H1 (cell line): ENCODE data around the gene ZNF679. TPM values are rescaled to one million over a fixed set of nuclear protein-coding genes. Genes with fewer than 3 reads are reported as not detected.

Experiments
- CTCF ChIA-PET: fragments of 300-600 bp; sonication (Branson Sonifier 250); formaldehyde crosslinking; loops from one replicate; lab custom pipeline; 2021; ENCODE audit not compliant: partially characterized antibody; lab: Charles Lee
- POLR2A ChIA-PET: fragments of 300-600 bp; sonication (Branson Sonifier 250); formaldehyde crosslinking; loops from one replicate; lab custom pipeline; 2021; ENCODE audit warnings: inconsistent platforms; ENCODE audit not compliant: partially characterized antibody; lab: Charles Lee
- DNase-seq, 2 experiments: peaks; one replicate each; pipeline versions ENCODE4 v3.0.0 to v3.0.0-alpha.2; 2010 to 2022; ENCODE audit warnings: low spot score in 2 of 2, low read depth in 1 of 2, mixed read lengths in 1 of 2
- FAIRE-seq: peaks from 2 replicates; lab custom pipeline; 2011; peaks lifted over from hg19 to GRCh38; lab: Jason Lieb, UNC
- H2AFZ ChIP-seq: 2 replicates; pipeline ENCODE4 v1.8.1; 2012; ENCODE audit warnings: low read length, inconsistent platforms
- H2AK5ac ChIP-seq: 2 replicates; pipeline ENCODE4 v1.6.1; 2013; ENCODE audit warnings: low read depth, low read length
- H2BK120ac ChIP-seq: replicated peaks from 2 replicates; pipeline ENCODE3; 2013; ENCODE audit warnings: low read depth, low read length, inconsistent platforms
- H2BK12ac ChIP-seq: 2 replicates; pipeline ENCODE4 v1.6.1; 2013; ENCODE audit warnings: low read depth, low read length
- H2BK15ac ChIP-seq: 2 replicates; pipeline ENCODE4 v1.6.1; 2013; ENCODE audit warnings: low read length
- H2BK20ac ChIP-seq: 2 replicates; pipeline ENCODE4 v1.6.1; 2013; ENCODE audit warnings: low read length
- H2BK5ac ChIP-seq: 2 replicates; pipeline ENCODE4 v1.6.1; 2013; ENCODE audit warnings: low read depth, low read length
- H3K14ac ChIP-seq: 2 replicates; pipeline ENCODE4 v1.6.1; 2013; ENCODE audit warnings: inconsistent platforms; ENCODE audit not compliant: insufficient read length
- H3K18ac ChIP-seq: 2 replicates; pipeline ENCODE4 v1.6.1; 2013; ENCODE audit warnings: low read length; ENCODE audit errors: extremely low read depth
- H3K23ac ChIP-seq: 2 replicates; pipeline ENCODE4 v1.6.1; 2013; ENCODE audit warnings: inconsistent platforms; ENCODE audit not compliant: insufficient read length
- H3K23me2 ChIP-seq: 2 replicates; pipeline ENCODE4 v1.6.1; 2013; ENCODE audit warnings: low read depth, low read length
- H3K27ac ChIP-seq: 2 replicates; pipeline ENCODE4 v1.6.1; 2011; ENCODE audit warnings: low read depth, low read length, inconsistent platforms
- H3K27me3 ChIP-seq, 4 experiments: replicated peaks in 1 of 4; 1 replicate in 1 of 4; 2 replicates in 3 of 4; pipeline versions ENCODE4 v1.6.1 to v1.8.1; 2011 to 2013; ENCODE audit warnings: low read length in 3 of 4, mild to moderate bottlenecking in 3 of 4, inconsistent platforms in 2 of 4, mixed read lengths in 2 of 4, moderate library complexity in 1 of 4; ENCODE audit not compliant: control insufficient read depth in 3 of 4, insufficient read depth in 3 of 4; ENCODE audit errors: extremely low read depth in 1 of 4
- H3K36me3 ChIP-seq, 4 experiments: 2 replicates each; pipeline versions ENCODE4 v1.6.1 to v1.8.1; 2011 to 2013; ENCODE audit warnings: mild to moderate bottlenecking in 4 of 4, low read length in 3 of 4, moderate library complexity in 2 of 4, control low read depth in 1 of 4, inconsistent platforms in 1 of 4; ENCODE audit not compliant: insufficient read depth in 4 of 4, control insufficient read depth in 2 of 4
- H3K4ac ChIP-seq: replicated peaks from 2 replicates; pipeline ENCODE3; 2013; ENCODE audit warnings: low read length, low read depth, mixed read lengths, inconsistent platforms; ENCODE audit not compliant: insufficient read length
- H3K4me1 ChIP-seq, 4 experiments: replicated peaks in 1 of 4; 1 replicate in 1 of 4; 2 replicates in 3 of 4; pipeline versions ENCODE4 v1.6.1 to v1.8.1; 2011 to 2013; ENCODE audit warnings: low read length in 3 of 4, inconsistent platforms in 2 of 4, mixed read lengths in 1 of 4; ENCODE audit not compliant: insufficient read depth in 4 of 4, control insufficient read depth in 3 of 4
- H3K4me2 ChIP-seq, 2 experiments: 2 replicates each; pipeline versions ENCODE4 v1.6.1 to v1.8.1; 2011 to 2013; ENCODE audit warnings: low read depth in 2 of 2, low read length in 2 of 2, control low read depth in 1 of 2, inconsistent platforms in 1 of 2, mild to moderate bottlenecking in 1 of 2; ENCODE audit not compliant: insufficient read depth in 1 of 2
- H3K4me3 ChIP-seq, 4 experiments: fragments of 200-600, 300-600 bp in 1 of 4; sonication (generic), shearing (Covaris generic), sonication (Bioruptor Twin) in 1 of 4; 2 replicates each; pipeline versions ENCODE4 v1.5.1 to v1.8.1; 2011 to 2016; ENCODE audit warnings: low read length in 4 of 4, low read depth in 3 of 4, control low read depth in 2 of 4, inconsistent platforms in 2 of 4, mild to moderate bottlenecking in 2 of 4, mixed read lengths in 1 of 4, moderate library complexity in 1 of 4; ENCODE audit not compliant: insufficient read depth in 2 of 4; ENCODE audit errors: extremely low read depth in 1 of 4
- H3K56ac ChIP-seq: replicated peaks from 2 replicates; pipeline ENCODE3; 2013; ENCODE audit warnings: low read depth, mild to moderate bottlenecking, mixed read lengths, low read length, inconsistent platforms; ENCODE audit not compliant: insufficient read length
- H3K79me1 ChIP-seq: 2 replicates; pipeline ENCODE4 v1.6.1; 2013; ENCODE audit warnings: low read depth, low read length, control low read depth
- H3K79me2 ChIP-seq, 2 experiments: 2 replicates each; pipeline versions ENCODE4 v1.6.1 to v1.8.1; 2012 to 2013; ENCODE audit warnings: low read length in 2 of 2, mild to moderate bottlenecking in 2 of 2, inconsistent platforms in 1 of 2; ENCODE audit not compliant: insufficient read depth in 2 of 2, control insufficient read depth in 1 of 2
- H3K9ac ChIP-seq, 4 experiments: replicated peaks in 1 of 4; 1 replicate in 1 of 4; 2 replicates in 3 of 4; pipeline versions ENCODE4 v1.6.1 to v1.8.1; 2011 to 2013; ENCODE audit warnings: low read depth in 3 of 4, low read length in 3 of 4, control low read depth in 2 of 4, mild to moderate bottlenecking in 2 of 4, moderate library complexity in 2 of 4, inconsistent platforms in 1 of 4; ENCODE audit errors: extremely low read depth in 1 of 4
- H3K9me3 ChIP-seq, 2 experiments: 2 replicates each; pipeline versions ENCODE4 v1.6.1 to v1.8.1; 2012 to 2013; ENCODE audit warnings: mild to moderate bottlenecking in 2 of 2, moderate library complexity in 2 of 2, control low read depth in 1 of 2, inconsistent platforms in 1 of 2, low read depth in 1 of 2, low read length in 1 of 2, mixed read lengths in 1 of 2; ENCODE audit not compliant: insufficient read depth in 2 of 2
- H4K20me1 ChIP-seq, 2 experiments: replicated peaks in 1 of 2; 2 replicates each; pipeline versions ENCODE3 to v1.8.1; 2011 to 2013; ENCODE audit warnings: inconsistent platforms in 2 of 2, low read length in 2 of 2, mild to moderate bottlenecking in 1 of 2; ENCODE audit not compliant: insufficient read depth in 2 of 2, control insufficient read depth in 1 of 2
- H4K5ac ChIP-seq: 2 replicates; pipeline ENCODE4 v1.6.1; 2013; ENCODE audit warnings: low read length, low read depth, mixed read lengths, inconsistent platforms; ENCODE audit not compliant: insufficient read length
- H4K8ac ChIP-seq: 2 replicates; pipeline ENCODE4 v1.8.0; 2013; ENCODE audit warnings: mild to moderate bottlenecking, moderate library complexity, low read length, inconsistent platforms; ENCODE audit not compliant: insufficient read depth; ENCODE audit errors: extremely low read depth
- H4K91ac ChIP-seq: replicated peaks from 2 replicates; pipeline ENCODE3; 2013; ENCODE audit warnings: low read length, mixed read lengths, inconsistent platforms; ENCODE audit not compliant: insufficient read length
- RFX5 ChIP-seq: IDR thresholded peaks from 2 replicates; pipeline ENCODE4 v1.6.1; 2011; ENCODE audit warnings: low read depth, low read length, improper control_type of control experiment, borderline replicate concordance
- SP1 ChIP-seq: IDR thresholded peaks from 2 replicates; pipeline ENCODE4 v1.6.1; 2011; ENCODE audit warnings: low read depth, low read length
- YY1 ChIP-seq: IDR thresholded peaks from 2 replicates; pipeline ENCODE4 v1.6.1; 2011; ENCODE audit warnings: low read depth, mild to moderate bottlenecking, low read length
- WGBS, 2 experiments: shearing (Covaris generic) in 1 of 2; methylation state at CpG; one replicate each; pipeline versions ENCODE4 v1.1.6 to v1.1.7; 2013 to 2015; ENCODE audit warnings: low lambda C conversion rate in 2 of 2, mixed read lengths in 2 of 2, inconsistent platforms in 1 of 2, low coverage in 1 of 2, missing lambda C conversion rate in 1 of 2; ENCODE audit not compliant: insufficient replicate concordance in 2 of 2, insufficient coverage in 1 of 2, insufficient read length in 1 of 2; ENCODE audit errors: extremely low coverage in 1 of 2, missing lambda C conversion rate in 1 of 2; 5-methylcytosine and 5-hydroxymethylcytosine counted together
- polyA plus RNA-seq, 7 experiments: library from polyadenylated mRNA; depleted of rRNA in 3 of 7; stranded (reverse) in 5 of 7; unstranded in 2 of 7; fragments of >200 nt in 5 of 7; fragments of 200-250 nt in 2 of 7; gene quantifications; 1 replicate in 5 of 7; 2 replicates in 1 of 7; 4 replicates in 1 of 7; pipeline versions ENCODE4 v1.2.1 to v1.2.3, GENCODE V29; 2011 to 2013; ENCODE audit warnings: missing spikeins in 2 of 7, mixed read lengths in 2 of 7
- total RNA-seq: library from RNA; stranded (reverse); fragmentation: NEBNext Ultra II Directional; extraction: Animal tissue kit (Norgen Biotek cat#: 25700); gene quantifications from 2 replicates; pipeline ENCODE4 v1.2.1, GENCODE V29; 2021

ZNF679 gene
- total and polyA plus RNA-seq, 2 of the 8 experiments (the other 6 are each of a cell fraction or from before 2014, with no cell fraction given), result not detected

- Histone ChIP-seq H2BK20ac (no peak within 1 kb of the TSS), H2BK120ac (no peak within 1 kb of the TSS), H2BK15ac (no peak within 1 kb of the TSS), H3K4ac (no peak within 1 kb of the TSS), H2BK5ac (no peak within 1 kb of the TSS), H2AK5ac (no peak within 1 kb of the TSS), H2BK12ac (no peak within 1 kb of the TSS), H3K23ac (no peak within 1 kb of the TSS), H3K14ac (no peak within 1 kb of the TSS), H3K56ac (no peak within 1 kb of the TSS), H3K4me3 (no peak within 1 kb of the TSS), H3K18ac (no peak within 1 kb of the TSS), H3K79me2 (no peaks in the 10 kb centered on the region), H4K20me1 (no peaks in the 10 kb centered on the region), H3K9me3 (peaks cover 43 to 68% of the 10 kb centered on the region in 2 experiments), H3K9ac (no peak within 1 kb of the TSS), H3K27ac (no peak within 1 kb of the TSS), H3K4me2 (no peak within 1 kb of the TSS), H3K4me1 (no peaks in the 10 kb centered on the region), H4K5ac (no peak within 1 kb of the TSS), H4K91ac (no peak within 1 kb of the TSS), H3K27me3 (no peaks in the 10 kb centered on the region), H2AFZ (no peak within 1 kb of the TSS), H4K8ac (no peak within 1 kb of the TSS), H3K23me2 (no peaks in the 10 kb centered on the region), H3K79me1 (no peaks in the 10 kb centered on the region), H3K36me3 (no peaks in the 10 kb centered on the region)
- ChIA-PET CTCF (no interaction called here), POLR2A (no interaction called here)
- TF ChIP-seq RFX5 (no peak), SP1 (no peak), YY1 (no peak)
- 82% methylated on average over 10 of the region's 13 CpGs; no CpG with 5 or more reads in 1 of the 2 experiments for WGBS, 2 experiments
- DNase-seq (no peak), FAIRE-seq (no peak)
Measured at GRCh38 chr7:64206903-64207302, 21.4 kb upstream of the ZNF679 start, which contains the start of gene ZNF735. TSS of gene ZNF735 (plus strand) at chr7:64207203. CDS start at chr7:64207203, 0 bp downstream.
